HG02798 (cell line): ENCODE measurements around the gene NPNT.

ENCODE experiments used
- ATAC-seq: cut with Tn5 transposase; IDR thresholded peaks from one replicate; pipeline ENCODE4 v1.9.1; 2021; ENCODE audit warnings: mild to moderate bottlenecking; ENCODE audit not compliant: unreplicated experiment, poor library complexity

The NPNT gene

DNA sequence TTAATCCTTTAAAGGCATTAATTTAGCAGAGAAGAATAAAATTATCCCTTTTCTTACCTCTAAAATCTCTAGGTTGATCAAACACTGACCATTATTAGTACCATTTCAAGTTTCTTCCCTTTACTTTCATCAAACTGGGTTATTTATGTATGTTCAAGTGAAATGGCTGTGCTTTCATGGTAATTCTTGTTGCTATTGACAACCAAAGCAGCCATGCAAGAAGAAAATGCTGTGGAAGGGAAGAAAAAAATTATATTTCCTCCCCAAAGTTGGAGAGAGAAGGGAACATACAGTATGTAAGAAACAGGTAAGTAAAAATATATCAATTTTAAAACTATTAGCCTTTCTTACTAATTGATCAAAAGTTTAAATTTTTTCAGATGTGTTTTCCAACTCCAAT is 16.2 kb downstream of the NPNT start:
- ATAC-seq: no peak

DNA sequence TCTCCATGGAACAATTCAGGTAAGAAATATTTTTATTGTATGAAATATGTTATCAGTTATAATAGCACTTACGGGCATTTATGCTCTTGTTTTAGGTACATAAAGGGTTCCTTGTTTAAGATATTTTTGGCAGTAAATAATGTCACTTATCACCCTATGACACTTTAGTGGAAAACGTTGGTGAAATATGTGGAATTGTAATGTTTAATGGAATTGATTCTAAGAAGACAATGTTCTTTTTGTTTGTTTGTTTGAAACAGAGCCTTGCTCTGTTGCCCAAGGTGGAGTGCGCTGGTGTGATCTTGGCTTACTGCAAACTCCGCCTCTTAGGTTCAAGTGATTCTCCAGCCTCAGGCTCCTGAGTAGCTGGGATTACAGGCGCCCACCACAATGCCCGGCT is 17.4 kb downstream of the NPNT start:
- no peak for ATAC-seq

DNA sequence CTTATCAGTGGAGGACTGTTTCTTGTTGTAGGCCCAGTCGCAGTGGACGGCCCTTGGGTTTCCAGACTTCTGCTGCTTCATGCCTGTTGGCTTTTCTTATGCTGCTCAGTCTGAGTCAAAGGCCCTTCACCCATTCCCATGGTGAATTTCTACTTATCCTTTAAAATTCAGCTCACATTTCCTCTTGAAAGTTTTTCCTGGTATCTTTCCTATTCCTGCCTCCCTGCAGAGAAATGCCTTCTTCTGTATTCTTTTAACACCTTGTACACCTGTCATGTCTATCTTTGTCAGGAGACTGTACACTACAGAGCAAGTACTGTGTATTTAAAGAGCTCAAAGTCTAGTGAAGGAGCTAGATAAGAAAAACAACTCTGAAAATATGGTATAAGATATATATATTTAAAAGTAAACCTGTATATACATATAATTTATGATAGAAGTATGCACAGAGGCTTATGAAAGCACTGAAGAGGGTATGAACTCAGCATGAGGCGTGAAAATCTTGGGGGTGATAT is 22.0 kb downstream of the NPNT start:
- no peak for ATAC-seq

DNA sequence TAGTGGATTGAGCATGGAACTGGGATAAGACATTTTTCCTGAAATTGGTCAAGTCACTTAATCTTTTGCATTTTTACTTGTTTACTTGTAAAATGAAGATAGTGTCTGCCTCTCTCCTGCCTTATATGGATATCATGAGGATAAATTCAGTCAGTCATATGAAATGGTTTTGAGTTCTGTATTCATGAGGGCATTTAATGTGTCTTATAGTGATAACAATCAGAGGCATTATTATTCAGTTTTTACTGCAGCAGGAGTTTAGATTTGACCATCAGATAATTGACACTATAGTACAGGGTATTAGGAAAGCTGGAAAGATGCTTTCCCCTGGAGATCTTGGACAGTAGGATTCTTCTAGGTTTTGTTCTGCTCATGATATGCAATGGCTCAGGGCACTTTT is 26.0 kb downstream of the NPNT start:
- no peak for ATAC-seq

DNA sequence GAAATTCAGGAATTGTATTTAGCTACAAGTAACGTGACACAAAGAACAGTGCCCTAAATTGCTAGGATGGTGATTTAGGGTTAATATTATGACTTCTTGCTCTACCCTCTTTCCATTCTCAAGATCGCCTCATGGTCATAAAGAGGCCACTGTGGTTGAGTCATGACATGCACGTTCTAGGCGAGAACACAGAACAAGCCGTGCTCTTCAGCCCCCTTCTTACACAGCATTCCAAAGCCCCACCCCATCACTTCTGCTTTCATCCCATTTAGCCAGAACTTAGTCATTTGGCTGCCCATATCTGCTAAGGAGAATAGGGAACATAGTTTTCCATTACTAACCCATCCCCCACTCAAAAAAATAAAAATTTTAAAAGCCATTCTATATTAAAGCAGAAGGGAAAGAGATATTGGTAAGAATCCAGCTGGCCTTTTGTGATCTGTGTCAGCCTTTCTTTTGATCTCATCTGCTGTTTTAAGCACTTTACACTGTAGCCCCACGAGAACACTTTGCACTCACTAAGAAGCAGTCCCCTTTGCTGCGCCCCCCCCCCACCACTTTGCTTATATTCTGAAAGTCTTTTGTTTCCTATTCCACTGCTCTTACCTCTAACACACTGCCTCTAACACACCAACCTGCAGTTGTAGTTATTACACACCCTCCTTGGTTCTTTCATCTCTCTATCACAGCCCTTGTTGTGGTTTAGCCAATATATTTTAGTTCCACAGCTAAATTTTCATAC is 28.4 kb downstream of the NPNT start:
- ATAC-seq: no peak

DNA sequence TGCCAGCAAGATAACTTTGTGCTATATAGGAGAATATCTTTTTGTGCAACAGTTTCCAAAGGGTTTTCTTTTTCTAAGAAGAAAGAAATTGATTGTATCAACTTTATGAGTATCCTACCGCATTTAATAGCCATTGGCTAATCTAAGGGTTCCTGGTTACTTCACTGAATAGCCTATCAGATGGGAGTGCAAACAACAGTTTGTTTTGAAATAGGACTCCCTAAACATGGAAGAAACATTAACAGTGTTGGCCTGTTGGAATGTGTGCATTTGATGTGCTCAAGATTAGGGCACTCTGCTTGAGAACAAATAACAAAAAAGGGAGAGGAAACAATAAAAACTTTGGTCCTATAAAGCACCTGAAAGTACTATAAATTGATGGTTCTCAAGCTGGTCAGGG is 29.1 kb downstream of the NPNT start:
- no peak for ATAC-seq

DNA sequence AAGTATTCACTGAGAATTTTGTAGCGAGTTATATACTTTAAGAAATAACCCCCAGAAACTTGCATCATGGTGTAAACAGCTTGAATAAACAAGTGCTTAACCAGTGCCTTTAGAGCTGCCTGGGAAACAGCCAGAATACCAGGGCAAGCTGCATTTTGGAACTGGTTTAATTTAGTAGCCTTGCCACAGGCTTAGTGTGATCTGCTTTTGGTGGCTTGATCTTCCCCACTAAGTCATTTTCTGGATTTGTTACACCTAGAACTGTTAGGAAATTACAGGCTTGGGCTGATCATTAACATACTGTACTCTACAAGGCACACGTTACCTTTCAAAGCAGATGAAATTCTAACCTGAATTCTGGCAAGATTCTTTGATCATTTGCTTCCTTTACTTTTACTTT is 35.4 kb downstream of the NPNT start:
- ATAC-seq: no peak

DNA sequence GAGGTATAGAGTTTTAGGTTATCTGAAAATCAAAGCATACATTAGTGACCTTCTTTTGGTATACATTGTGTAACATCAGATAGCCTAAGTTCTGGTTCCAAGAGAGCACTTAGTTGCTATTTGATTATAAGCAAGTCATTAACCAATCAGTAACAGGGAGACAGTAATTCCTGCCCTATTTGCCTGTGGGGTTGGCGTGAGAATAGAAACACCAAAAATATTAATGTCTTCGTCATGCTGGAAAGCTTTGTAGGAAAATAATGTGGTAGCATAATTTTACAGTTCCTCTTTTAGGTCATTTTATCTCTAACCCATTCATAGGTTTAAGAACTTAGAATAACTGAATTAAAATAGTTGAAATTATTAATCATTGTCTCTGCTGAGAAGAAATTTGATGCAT is 37.8 kb downstream of the NPNT start:
- ATAC-seq: peak; percentile 57

DNA sequence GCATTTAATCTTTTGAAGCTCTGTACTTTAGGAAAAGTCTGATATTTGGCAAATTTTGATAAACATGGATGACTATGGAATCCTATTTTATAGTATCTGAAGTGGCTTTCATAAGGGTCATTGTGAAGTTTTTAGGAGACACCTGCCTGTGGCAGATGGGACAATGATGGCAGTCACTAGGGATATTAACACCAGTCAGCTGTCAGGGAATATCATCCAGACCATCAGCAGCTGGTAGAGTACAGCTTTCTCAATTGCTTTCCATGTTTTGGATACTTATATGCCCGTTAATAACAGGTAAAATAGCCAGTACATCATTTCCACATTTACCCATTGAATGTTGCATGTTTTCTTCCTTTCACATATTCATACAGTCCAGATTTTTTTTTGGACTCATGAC is 39.1 kb downstream of the NPNT start:
- ATAC-seq: no peak

DNA sequence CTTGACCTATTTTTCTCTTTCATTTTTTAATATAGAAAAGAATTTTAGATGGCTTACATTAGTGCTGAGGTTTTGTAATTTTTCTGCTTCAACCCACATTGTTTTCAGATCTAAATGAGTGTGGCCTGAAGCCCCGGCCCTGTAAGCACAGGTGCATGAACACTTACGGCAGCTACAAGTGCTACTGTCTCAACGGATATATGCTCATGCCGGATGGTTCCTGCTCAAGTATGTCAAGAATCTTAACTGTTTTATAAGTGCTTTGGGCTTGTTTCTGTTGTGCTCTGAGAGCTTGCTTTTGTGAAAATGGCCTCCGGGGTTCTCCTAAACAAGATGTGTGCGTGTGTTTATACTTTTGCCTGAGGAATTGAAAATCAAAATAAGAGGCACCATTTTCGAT is 41.6 kb downstream of the NPNT start:
- no peak for ATAC-seq

DNA sequence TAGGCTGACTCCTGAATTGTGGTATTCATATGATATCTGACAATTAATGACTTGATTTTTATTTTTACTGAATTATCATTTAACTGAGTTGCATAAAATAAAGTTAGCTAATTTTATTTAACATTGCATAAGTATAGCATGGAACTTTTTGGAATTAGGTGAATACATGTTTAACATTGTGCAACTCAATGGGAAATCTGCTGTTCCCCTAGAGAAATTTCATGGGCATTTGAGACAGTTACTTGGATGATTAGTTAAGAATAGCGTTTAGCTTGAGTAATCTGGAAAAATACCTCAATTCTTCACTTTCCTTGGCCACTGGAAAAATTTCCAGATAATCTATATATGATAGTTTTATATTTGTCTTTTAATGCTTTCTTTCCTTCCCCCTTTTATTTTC is 42.5 kb downstream of the NPNT start:
- ATAC-seq: no peak

DNA sequence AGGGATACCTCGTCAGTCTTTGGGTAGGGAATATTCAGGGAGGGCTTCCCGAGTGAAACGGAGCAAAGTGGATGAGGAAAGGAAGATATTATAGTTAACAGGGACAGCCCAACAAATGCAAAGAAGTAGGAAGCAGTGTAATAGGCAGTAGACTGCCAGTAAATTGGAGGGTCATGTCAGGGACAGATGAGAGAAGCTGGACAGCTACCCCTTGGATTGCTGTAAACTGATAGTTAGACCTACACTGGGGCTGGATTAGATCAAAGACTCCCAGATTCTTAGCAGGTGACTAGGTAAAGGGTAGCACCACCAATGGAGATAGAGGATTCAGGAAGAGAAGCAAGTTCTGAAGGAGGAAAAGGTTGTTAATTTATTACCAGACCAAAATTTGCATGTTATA is 48.0 kb downstream of the NPNT start:
- no peak for ATAC-seq

DNA sequence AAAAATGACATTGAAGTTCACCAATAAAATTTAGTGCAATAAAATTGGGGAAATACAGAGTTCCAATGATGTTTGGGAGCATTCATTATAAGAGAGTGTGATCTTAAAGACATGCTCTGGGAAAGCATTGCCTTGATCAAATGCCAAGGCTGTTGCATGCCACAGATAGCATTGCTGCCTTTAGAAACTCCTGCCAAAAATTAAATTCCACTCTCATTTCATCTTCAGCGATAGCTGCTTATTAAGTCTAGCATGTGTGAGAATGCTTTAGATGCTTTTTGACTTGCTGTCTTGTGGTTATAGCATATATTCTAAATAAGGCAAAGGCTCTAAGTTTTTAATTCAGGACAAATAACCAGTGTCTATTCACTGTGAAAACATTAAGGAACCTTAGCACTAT is 49.3 kb downstream of the NPNT start:
- ATAC-seq: no peak

DNA sequence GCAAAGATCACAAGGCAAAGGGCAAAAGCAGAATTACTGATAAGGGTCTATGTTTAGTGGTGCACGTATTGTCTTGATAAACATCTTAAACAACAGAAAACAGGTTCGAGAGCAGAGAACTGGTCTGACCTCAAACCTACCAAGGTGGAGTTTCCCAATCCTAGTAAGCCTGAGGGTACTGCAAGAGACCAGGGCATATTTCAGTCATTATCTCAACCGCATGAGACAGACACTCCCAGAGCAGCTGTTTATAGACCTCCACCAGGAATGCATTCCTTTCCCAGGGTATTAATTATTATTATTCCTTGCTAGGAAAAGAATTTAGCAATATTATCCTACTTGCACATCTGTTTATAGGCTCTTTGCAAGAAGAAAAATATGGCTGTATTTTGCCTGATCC is 51.5 kb downstream of the NPNT start:
- ATAC-seq: no peak

DNA sequence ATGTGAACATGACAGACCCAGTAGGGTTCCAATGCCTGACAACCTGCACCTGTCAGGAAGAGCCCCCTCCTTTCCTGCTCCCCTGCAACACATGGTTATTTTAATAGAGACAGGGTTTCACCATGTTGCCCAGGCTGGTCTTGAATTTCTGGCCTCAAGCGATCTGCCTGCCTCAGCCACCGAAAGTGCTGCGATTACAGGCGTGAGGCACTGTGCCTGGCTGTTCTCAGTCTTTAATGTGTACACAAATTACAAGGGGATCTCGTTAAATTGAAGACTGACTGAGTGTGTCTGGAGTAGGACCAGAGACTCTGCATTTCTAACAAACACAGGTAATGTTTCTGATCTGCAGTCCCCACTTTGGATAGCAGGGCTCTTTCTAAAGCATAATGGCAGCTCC is 55.4 kb downstream of the NPNT start:
- no peak for ATAC-seq

DNA sequence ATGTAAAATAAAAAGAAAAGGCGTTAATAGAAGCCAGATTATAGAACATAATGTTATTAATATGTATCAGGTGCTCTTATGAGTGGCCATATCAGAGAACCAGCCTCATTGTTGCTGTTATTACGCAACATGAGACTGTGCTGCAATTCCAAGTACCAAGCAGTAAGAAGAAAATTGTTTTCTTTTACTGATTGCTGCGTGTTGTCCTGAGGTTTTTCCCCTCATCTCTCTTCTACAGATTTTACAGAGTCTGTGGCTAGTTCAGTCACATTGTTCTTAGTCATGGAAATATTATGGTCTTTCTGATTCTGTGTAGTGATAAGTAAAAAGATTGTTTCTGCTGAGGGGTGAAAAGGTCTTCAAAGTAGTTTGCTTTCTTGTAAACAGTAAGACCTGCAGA is 55.9 kb downstream of the NPNT start:
- no peak for ATAC-seq

DNA sequence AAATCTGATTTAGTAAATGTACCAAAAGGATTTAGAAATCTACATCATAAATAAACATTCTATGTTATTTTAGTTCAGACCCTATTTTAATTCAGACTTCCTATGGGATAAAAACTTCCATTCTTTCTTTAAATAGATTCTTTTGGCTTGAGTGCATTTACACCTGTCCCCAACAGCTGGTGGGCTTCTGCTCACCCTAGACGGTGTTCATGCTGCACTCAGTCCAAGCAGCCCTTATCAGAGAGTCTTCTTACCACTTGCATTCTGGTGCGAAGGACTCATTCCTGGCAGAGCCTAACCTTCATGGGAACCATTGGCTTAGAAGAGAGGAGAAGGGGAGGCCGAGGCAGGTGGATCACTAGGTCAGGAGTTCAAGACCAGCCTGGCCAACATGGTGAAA is 57.3 kb downstream of the NPNT start:
- no peak for ATAC-seq

DNA sequence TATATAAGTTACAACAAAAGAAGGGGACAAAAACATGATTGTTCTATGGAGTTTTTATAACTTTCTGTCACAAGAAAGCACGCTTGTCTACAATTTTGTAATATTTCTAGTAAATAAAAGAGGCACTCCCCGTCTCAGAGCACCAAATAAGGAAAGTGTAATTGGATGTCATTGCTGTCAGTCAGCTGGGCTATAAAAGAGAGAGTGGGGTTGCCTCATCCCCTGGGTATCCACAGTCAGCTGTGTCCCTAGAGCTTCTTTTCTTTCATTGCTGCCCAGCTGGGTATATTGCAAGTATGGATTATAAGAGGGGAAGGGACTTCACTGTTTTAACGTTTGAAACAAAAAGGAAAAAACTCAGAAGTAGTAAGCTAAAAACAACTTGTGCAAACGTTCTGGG is 61.3 kb downstream of the NPNT start:
- no peak for ATAC-seq

DNA sequence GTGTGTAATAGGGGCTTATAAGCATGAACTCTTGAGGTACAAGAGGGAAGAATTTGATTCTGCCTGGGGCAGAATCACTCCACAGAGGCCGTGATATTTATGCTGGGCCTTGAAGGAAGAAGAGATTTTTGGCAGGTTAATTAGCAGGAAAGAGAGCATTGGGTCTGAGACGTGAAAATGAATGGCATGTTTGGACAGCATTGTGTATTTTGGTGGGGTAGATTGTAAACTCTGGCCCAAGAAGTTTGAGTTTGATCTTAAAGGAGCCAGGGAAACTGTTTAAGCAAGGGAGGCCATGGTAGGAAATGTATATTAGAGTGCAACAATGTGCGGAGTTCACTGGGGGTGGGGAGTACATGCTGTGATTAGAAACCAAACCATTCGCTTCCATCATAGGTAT is 62.4 kb downstream of the NPNT start:
- no peak for ATAC-seq

DNA sequence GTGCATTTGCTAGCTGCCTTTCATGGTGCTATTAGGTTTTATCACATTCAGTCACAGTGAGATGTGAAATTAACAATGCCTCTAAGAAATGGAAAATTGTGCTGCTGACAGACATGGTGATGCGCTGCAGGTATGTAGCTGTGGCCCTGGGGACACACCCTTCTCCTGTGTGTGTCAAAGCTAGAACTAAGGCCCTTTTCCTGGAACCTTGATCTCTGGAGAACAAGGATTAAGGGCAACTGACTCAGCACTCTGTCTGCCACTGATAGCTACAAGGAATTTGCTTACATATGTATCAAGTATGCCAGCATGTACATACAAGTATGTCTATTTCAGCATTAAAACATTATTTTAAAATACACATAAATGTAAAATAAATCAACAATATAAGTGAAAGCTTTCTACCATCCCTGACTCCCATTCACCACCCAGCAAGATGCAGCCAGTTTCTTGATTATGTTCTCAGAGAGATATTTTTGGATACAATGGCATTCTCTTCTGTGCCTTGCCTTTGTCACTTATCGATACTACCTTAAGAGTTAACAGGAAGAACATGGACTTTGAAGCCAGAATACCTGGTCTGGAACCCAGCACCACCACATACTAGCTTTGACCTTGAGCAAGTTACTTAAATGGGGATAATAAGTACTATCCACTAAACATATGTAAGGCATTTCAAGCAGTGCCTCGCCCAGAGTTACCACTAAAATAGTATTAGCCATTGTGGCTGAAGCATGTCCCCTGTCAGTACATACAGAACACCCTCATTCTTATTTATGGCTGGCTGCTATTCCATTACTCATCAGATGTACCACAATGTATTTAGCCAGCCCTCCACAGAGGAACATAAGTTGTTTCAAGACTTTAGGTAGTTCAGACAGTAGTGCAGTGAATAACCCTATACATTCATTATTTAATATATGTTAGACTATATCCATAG is 68.5 kb downstream of the NPNT start:
- ATAC-seq: no peak

DNA sequence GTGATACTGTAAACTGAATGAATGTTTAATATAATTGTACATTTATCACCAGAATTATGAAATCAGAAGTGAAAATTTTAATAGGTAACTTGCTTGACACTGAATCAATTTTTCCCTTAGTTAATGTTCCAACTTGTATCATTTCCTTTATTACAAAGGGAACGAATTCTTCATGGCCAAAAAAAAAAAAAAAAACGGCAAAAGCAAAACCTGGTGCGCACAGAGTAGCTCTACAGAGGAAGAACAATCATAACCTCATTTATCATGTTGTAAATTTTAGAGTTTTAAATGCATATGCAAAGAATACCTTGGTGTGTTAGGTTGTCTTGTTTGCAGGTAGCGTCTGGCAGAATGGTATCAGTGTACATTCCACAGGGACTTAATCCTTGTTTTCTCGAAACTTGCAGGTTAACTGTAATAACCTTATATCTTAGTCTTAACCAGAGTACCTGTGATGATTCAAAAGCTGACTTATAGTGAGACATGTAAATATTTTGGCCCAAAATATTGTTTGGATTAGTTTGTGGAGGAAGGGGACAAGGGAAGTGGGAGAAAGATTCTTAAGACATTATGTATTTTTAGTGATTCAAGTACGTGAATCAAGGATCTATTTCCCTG is 70.0 kb downstream of the NPNT start:
- ATAC-seq: no peak
